Neural cell (in vitro differentiated cells): Measurements from ENCODE around the gene TPD52L1. TPM values are rescaled to one million over a fixed set of nuclear protein-coding genes. Genes with fewer than 3 reads are reported as not detected.

Experiments
- H2AFZ ChIP-seq: fragments of 200-600, 300-800 bp; sonication (generic), shearing (Covaris generic); 2 replicates; pipeline ENCODE4 v1.6.0; 2014; ENCODE audit warnings: low read depth, mild to moderate bottlenecking, antibody characterized with exemption, low read length, moderate library complexity
- H3F3A ChIP-seq: fragments of 200-600 bp; shearing (Covaris generic); 2 replicates; pipeline ENCODE4 v1.6.1; 2016; ENCODE audit warnings: mild to moderate bottlenecking, moderate library complexity, mixed read lengths, antibody characterized with exemption, low read length; ENCODE audit not compliant: insufficient read depth, poor library complexity, severe bottlenecking
- H3K27ac ChIP-seq: fragments of 200-600, 300-800 bp; sonication (generic), shearing (Covaris generic); 2 replicates; pipeline ENCODE4 v1.5.1; 2014; ENCODE audit warnings: mild to moderate bottlenecking, low read length, moderate library complexity
- H3K27me3 ChIP-seq: fragments of 300-800, 200-600 bp; sonication (generic), shearing (Covaris generic); 2 replicates; pipeline ENCODE4 v1.6.0; 2014; ENCODE audit warnings: mild to moderate bottlenecking, low read depth, low read length, moderate library complexity; ENCODE audit not compliant: insufficient read depth
- H3K36me3 ChIP-seq: fragments of 300-800, 200-600 bp; sonication (generic), shearing (Covaris generic); 2 replicates; pipeline ENCODE4 v1.5.1; 2014; ENCODE audit warnings: mild to moderate bottlenecking, antibody characterized with exemption, low read length, moderate library complexity; ENCODE audit not compliant: insufficient read depth
- H3K4me2 ChIP-seq: fragments of 300-800, 200-600 bp; sonication (generic), shearing (Covaris generic); 2 replicates; pipeline ENCODE4 v1.6.0; 2014; ENCODE audit warnings: mild to moderate bottlenecking, low read length
- H3K4me3 ChIP-seq: fragments of 300-800, 200-600 bp; sonication (generic), shearing (Covaris generic); 2 replicates; pipeline ENCODE4 v1.5.1; 2014; ENCODE audit warnings: mild to moderate bottlenecking, low read length, moderate library complexity
- H3K79me2 ChIP-seq: fragments of 200-600 bp; shearing (Covaris generic); replicated peaks from 2 replicates; pipeline ENCODE4 v1.6.0; 2014; ENCODE audit warnings: mild to moderate bottlenecking, low read length, moderate library complexity; ENCODE audit not compliant: insufficient read depth
- H3K9ac ChIP-seq: fragments of 300-800, 200-600 bp; sonication (generic), shearing (Covaris generic); 2 replicates; pipeline ENCODE4 v1.6.1; 2016; ENCODE audit warnings: mild to moderate bottlenecking, low read length, mixed read lengths
- H3K9me2 ChIP-seq: fragments of 200-600 bp; shearing (Covaris generic); 2 replicates; pipeline ENCODE4 v1.6.1; 2016; ENCODE audit warnings: mild to moderate bottlenecking, low read length, mixed read lengths; ENCODE audit not compliant: insufficient read depth
- H3K9me3 ChIP-seq: fragments of 200-600, 300-800 bp; sonication (generic), shearing (Covaris generic); 2 replicates; pipeline ENCODE4 v1.6.1; 2016; ENCODE audit warnings: mild to moderate bottlenecking, mixed run types, low read length, moderate library complexity, mixed read lengths
- H4K20me1 ChIP-seq: fragments of 200-600 bp; shearing (Covaris generic); 2 replicates; pipeline ENCODE4 v1.6.1; 2016; ENCODE audit warnings: mild to moderate bottlenecking, mixed run types; ENCODE audit not compliant: insufficient read depth
- EP300 ChIP-seq: fragments of 450-650 bp; conservative IDR thresholded peaks from 2 replicates; pipeline ENCODE4 v1.6.1; 2014; ENCODE audit warnings: antibody characterized with exemption, mild to moderate bottlenecking, moderate library complexity; ENCODE audit not compliant: poor library complexity, severe bottlenecking
- EZH2 ChIP-seq: fragments of 200-600, 300-800 bp; shearing (Covaris generic), sonication (generic); IDR thresholded peaks from 2 replicates; pipeline ENCODE4 v1.6.1; 2014; ENCODE audit warnings: antibody characterized with exemption, low read length, borderline replicate concordance, mild to moderate bottlenecking; ENCODE audit not compliant: insufficient read depth, poor library complexity, severe bottlenecking
- MXI1 ChIP-seq: fragments of 450-650 bp; conservative IDR thresholded peaks from 2 replicates; pipeline ENCODE4 v1.6.1; 2014; ENCODE audit warnings: antibody characterized with exemption, mild to moderate bottlenecking; ENCODE audit not compliant: poor library complexity, severe bottlenecking
- POLR2AphosphoS5 ChIP-seq: IDR thresholded peaks from 2 replicates; pipeline ENCODE4 v1.6.1; 2012
- RAD21 ChIP-seq: fragments of 450-650 bp; conservative IDR thresholded peaks from 2 replicates; pipeline ENCODE4 v1.6.1; 2014; ENCODE audit warnings: antibody characterized with exemption, mild to moderate bottlenecking, moderate library complexity
- SMC3 ChIP-seq: fragments of 450-650 bp; conservative IDR thresholded peaks from 2 replicates; pipeline ENCODE4 v1.6.1; 2014; ENCODE audit warnings: antibody characterized with exemption, mild to moderate bottlenecking, moderate library complexity; ENCODE audit not compliant: poor library complexity
- TAF1 ChIP-seq: IDR thresholded peaks from 2 replicates; pipeline ENCODE4 v1.6.1; 2012; ENCODE audit warnings: low read depth
- polyA plus RNA-seq: library from polyadenylated mRNA; depleted of rRNA; stranded (reverse); fragments of >200 nt; gene quantifications from 2 replicates; pipeline ENCODE4 v1.2.3, GENCODE V29; 2014
- TF ChIP-seq, protein P1 (sequence below): IDR thresholded peaks from 2 replicates; pipeline ENCODE4 v1.6.1; 2012; ENCODE audit warnings: borderline replicate concordance
- TF ChIP-seq, protein P2 (sequence below): fragments of 450-650 bp; IDR thresholded peaks from 2 replicates; pipeline ENCODE4 v1.5.1; 2014; ENCODE audit warnings: antibody characterized with exemption, mild to moderate bottlenecking, moderate library complexity; ENCODE audit not compliant: poor library complexity, severe bottlenecking

Gene TPD52L1
- polyA plus RNA-seq, 1 donor from 2014 or later, result 8.9 TPM

DNA sequence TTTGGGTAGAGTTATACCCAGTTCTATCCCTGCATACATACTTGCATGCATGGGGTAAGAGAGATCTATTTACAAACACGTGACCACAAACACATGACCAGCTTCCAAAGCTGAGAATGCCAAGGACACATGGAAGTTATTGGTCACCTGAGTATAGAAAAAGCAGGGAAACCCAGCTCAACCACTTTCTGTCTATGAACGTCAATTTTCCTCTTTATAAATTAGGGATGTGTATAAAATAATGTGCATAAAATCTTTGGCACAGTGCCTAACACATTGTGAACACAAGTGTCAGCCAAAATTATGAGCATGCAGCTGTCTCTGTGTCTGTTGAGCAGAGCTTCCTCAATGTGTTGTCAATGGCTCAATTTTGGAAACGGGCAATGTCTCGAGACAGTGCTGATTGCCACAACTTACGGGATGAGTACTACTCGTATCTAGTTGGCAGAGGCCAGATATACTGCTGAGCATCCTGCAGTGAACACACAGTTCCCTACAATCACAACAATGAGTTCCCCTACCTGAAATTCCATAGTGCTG lies 44.9 kb downstream of the TPD52L1 start:
- Histone ChIP-seq H3K9me3 (no peaks in the 10 kb centered on the region), H3K27ac (no peak overlapping the region), H3K36me3 (no peaks in the 10 kb centered on the region), H3K27me3 (no peaks in the 10 kb centered on the region), H3K9ac (no peak overlapping the region), H3K4me3 (no peak overlapping the region), H3K79me2 (no peaks in the 10 kb centered on the region), H4K20me1 (no peaks in the 10 kb centered on the region), H3F3A (no peaks in the 10 kb centered on the region), H3K9me2 (no peaks in the 10 kb centered on the region), H2AFZ (no peak overlapping the region), H3K4me2 (no peak overlapping the region)
- TF ChIP-seq POLR2AphosphoS5 (no peak), RAD21 (no peak), TAF1 (no peak), EP300 (no peak), EZH2 (no peak), SMC3 (no peak), MXI1 (no peak)
- TF ChIP-seq, protein P1, sequence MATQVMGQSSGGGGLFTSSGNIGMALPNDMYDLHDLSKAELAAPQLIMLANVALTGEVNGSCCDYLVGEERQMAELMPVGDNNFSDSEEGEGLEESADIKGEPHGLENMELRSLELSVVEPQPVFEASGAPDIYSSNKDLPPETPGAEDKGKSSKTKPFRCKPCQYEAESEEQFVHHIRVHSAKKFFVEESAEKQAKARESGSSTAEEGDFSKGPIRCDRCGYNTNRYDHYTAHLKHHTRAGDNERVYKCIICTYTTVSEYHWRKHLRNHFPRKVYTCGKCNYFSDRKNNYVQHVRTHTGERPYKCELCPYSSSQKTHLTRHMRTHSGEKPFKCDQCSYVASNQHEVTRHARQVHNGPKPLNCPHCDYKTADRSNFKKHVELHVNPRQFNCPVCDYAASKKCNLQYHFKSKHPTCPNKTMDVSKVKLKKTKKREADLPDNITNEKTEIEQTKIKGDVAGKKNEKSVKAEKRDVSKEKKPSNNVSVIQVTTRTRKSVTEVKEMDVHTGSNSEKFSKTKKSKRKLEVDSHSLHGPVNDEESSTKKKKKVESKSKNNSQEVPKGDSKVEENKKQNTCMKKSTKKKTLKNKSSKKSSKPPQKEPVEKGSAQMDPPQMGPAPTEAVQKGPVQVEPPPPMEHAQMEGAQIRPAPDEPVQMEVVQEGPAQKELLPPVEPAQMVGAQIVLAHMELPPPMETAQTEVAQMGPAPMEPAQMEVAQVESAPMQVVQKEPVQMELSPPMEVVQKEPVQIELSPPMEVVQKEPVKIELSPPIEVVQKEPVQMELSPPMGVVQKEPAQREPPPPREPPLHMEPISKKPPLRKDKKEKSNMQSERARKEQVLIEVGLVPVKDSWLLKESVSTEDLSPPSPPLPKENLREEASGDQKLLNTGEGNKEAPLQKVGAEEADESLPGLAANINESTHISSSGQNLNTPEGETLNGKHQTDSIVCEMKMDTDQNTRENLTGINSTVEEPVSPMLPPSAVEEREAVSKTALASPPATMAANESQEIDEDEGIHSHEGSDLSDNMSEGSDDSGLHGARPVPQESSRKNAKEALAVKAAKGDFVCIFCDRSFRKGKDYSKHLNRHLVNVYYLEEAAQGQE, result no peak
- TF ChIP-seq, protein P2, sequence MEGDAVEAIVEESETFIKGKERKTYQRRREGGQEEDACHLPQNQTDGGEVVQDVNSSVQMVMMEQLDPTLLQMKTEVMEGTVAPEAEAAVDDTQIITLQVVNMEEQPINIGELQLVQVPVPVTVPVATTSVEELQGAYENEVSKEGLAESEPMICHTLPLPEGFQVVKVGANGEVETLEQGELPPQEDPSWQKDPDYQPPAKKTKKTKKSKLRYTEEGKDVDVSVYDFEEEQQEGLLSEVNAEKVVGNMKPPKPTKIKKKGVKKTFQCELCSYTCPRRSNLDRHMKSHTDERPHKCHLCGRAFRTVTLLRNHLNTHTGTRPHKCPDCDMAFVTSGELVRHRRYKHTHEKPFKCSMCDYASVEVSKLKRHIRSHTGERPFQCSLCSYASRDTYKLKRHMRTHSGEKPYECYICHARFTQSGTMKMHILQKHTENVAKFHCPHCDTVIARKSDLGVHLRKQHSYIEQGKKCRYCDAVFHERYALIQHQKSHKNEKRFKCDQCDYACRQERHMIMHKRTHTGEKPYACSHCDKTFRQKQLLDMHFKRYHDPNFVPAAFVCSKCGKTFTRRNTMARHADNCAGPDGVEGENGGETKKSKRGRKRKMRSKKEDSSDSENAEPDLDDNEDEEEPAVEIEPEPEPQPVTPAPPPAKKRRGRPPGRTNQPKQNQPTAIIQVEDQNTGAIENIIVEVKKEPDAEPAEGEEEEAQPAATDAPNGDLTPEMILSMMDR, result no peak

DNA sequence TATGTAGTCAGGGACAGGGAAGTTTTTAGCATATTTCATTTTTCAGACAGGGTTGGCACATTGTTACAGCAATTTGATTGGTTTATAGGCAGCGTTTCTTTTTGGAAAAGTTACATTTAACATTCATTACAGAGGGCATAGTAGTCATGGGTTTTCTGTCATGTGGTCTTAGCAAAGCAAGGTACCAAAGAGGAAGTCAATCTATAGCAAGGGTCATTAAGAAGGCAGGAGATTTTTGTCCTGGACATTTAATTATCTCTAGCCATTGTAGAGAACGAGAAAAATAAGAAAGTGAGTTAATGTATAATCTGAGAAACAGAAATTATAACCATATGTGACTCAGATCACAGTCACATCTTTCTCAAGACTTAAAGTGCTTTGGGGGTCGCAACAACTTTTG lies 47.4 kb downstream of the TPD52L1 start:
- Histone ChIP-seq H4K20me1 (no peaks in the 10 kb centered on the region), H3F3A (no peaks in the 10 kb centered on the region), H3K27ac (no peak overlapping the region), H3K79me2 (no peaks in the 10 kb centered on the region), H3K4me2 (no peak overlapping the region), H3K9me3 (no peaks in the 10 kb centered on the region), H3K9ac (no peak overlapping the region), H2AFZ (no peak overlapping the region), H3K9me2 (no peaks in the 10 kb centered on the region), H3K36me3 (no peaks in the 10 kb centered on the region), H3K27me3 (no peaks in the 10 kb centered on the region), H3K4me3 (no peak overlapping the region)
- TF ChIP-seq SMC3, result no peak
- no peak for TF ChIP-seq EP300
- no peak for TF ChIP-seq EZH2
- no peak for TF ChIP-seq RAD21
- no peak for TF ChIP-seq TAF1
- TF ChIP-seq, protein P1, result no peak
- TF ChIP-seq, protein P2, result no peak
